ENCODE data around the gene RASA2.

DNA sequence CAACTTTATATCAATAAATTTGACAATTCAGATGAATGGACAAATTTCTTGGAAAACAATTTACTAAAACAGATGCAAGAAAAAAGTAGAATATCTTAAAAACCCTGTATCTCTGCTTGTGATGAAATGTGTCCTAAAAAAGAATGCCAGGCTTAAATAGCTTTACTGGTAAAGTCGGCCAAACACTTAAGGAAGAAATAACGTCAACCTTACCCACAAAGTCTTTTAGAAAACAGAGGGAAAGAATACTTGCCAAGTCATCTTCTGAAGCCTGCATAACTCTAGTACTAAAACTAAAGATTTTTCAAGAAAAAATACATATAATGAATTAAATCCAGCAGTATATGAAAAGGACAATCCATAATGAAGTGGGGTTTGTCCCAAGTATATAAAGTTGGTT is 111.1 kb downstream of the RASA2 start:
- TF ChIP-seq, protein P1, sequence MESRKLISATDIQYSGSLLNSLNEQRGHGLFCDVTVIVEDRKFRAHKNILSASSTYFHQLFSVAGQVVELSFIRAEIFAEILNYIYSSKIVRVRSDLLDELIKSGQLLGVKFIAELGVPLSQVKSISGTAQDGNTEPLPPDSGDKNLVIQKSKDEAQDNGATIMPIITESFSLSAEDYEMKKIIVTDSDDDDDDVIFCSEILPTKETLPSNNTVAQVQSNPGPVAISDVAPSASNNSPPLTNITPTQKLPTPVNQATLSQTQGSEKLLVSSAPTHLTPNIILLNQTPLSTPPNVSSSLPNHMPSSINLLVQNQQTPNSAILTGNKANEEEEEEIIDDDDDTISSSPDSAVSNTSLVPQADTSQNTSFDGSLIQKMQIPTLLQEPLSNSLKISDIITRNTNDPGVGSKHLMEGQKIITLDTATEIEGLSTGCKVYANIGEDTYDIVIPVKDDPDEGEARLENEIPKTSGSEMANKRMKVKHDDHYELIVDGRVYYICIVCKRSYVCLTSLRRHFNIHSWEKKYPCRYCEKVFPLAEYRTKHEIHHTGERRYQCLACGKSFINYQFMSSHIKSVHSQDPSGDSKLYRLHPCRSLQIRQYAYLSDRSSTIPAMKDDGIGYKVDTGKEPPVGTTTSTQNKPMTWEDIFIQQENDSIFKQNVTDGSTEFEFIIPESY (IDR thresholded peaks at IDR 0.05) = no peak
- TF ChIP-seq YY1 (IDR thresholded peaks at IDR 0.05) = no peak
- TF ChIP-seq, protein P2, sequence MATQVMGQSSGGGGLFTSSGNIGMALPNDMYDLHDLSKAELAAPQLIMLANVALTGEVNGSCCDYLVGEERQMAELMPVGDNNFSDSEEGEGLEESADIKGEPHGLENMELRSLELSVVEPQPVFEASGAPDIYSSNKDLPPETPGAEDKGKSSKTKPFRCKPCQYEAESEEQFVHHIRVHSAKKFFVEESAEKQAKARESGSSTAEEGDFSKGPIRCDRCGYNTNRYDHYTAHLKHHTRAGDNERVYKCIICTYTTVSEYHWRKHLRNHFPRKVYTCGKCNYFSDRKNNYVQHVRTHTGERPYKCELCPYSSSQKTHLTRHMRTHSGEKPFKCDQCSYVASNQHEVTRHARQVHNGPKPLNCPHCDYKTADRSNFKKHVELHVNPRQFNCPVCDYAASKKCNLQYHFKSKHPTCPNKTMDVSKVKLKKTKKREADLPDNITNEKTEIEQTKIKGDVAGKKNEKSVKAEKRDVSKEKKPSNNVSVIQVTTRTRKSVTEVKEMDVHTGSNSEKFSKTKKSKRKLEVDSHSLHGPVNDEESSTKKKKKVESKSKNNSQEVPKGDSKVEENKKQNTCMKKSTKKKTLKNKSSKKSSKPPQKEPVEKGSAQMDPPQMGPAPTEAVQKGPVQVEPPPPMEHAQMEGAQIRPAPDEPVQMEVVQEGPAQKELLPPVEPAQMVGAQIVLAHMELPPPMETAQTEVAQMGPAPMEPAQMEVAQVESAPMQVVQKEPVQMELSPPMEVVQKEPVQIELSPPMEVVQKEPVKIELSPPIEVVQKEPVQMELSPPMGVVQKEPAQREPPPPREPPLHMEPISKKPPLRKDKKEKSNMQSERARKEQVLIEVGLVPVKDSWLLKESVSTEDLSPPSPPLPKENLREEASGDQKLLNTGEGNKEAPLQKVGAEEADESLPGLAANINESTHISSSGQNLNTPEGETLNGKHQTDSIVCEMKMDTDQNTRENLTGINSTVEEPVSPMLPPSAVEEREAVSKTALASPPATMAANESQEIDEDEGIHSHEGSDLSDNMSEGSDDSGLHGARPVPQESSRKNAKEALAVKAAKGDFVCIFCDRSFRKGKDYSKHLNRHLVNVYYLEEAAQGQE (IDR thresholded peaks at IDR 0.05) = no peak
- no peak for TF ChIP-seq CTCF (IDR thresholded peaks at IDR 0.05; ENCODE audit: low read depth, low read length, missing input control)
- no peak for TF ChIP-seq TAF1 (conservative IDR thresholded peaks at IDR 0.05)
- TF ChIP-seq HNF4A (conservative IDR thresholded peaks at IDR 0.05) = no peak
- TF ChIP-seq RAD21 (IDR thresholded peaks at IDR 0.05) = no peak
- TF ChIP-seq ATF3 (IDR thresholded peaks at IDR 0.05) = no peak
- TF ChIP-seq EGR1 (IDR thresholded peaks at IDR 0.05; ENCODE audit: low read depth in 2 of 2) = no peak
